Dendritic cell treated with granulocyte-macrophage colony-stimulating factor and Interleukin-4, amounts not matched to agents 40 ng/mL and 50 ng/mL, for 4 days (primary cell): Measurements from ENCODE around the gene PSMB9.
"Not testable (repeated sequence)": the region's sequence is repeated elsewhere in the genome, so short reads cannot be mapped to it uniquely, and the experiment has no call there.

ENCODE experiments used
- H3K27ac Mint-ChIP-seq: one replicate; pipeline ENCODE4 v1.8.0; 2022; ENCODE audit warnings: mild to moderate bottlenecking, mixed read lengths
- H3K27me3 Mint-ChIP-seq: one replicate; pipeline ENCODE4 v1.8.0; 2022; ENCODE audit warnings: mild to moderate bottlenecking, mixed read lengths
- H3K36me3 Mint-ChIP-seq: one replicate; pipeline ENCODE4 v1.8.0; 2022; ENCODE audit warnings: low read depth, mixed read lengths
- H3K4me1 Mint-ChIP-seq: one replicate; pipeline ENCODE4 v1.8.0; 2022; ENCODE audit warnings: low read depth, mixed read lengths
- H3K4me3 Mint-ChIP-seq: one replicate; pipeline ENCODE4 v1.8.0; 2022; ENCODE audit warnings: mild to moderate bottlenecking, moderate library complexity, mixed read lengths
- H3K9me3 Mint-ChIP-seq: one replicate; pipeline ENCODE4 v1.8.0; 2022; ENCODE audit warnings: mixed read lengths
- intact Hi-C: fragments of 100-400 bp; cut with micrococcal nuclease; formaldehyde crosslinking; loops from one replicate; pipeline ENCODE4 v1.15.0; 2022

The PSMB9 gene

GRCh38 chr6:32857156-32857891, 3.3 kb downstream of the PSMB9 start:
- Mint-ChIP-seq H3K27ac (no peak overlapping the region), H3K36me3 (peaks cover 81% of the 10 kb centered on the region), H3K9me3 (no peaks in the 10 kb centered on the region), H3K27me3 (no peaks in the 10 kb centered on the region), H3K4me1 (peaks cover 48% of the 10 kb centered on the region), H3K4me3 (no peak overlapping the region)
- intact Hi-C loops, result no loop called here

- Mint-ChIP-seq H3K36me3 (peaks cover 73% of the 10 kb centered on the region), H3K4me1 (peaks cover 47% of the 10 kb centered on the region), H3K27ac (peak overlapping the region; percentile 16), H3K4me3 (no peak overlapping the region), H3K27me3 (no peaks in the 10 kb centered on the region), H3K9me3 (no peaks in the 10 kb centered on the region)
- intact Hi-C loops, result no loop called here
Observed at GRCh38 chr6:32858194-32858593, 4.2 kb downstream of the PSMB9 start.

GRCh38 chr6:32860674-32861073, 6.7 kb downstream of the PSMB9 start:
- intact Hi-C loops, result loop anchor here (10.0 kb wide), 1 partner anchor 156 kb away; no protein-coding TSS in a partner anchor
- H3K27ac Mint-ChIP-seq, result peak overlapping the region; percentile 8
- peaks cover 37% of the 10 kb centered on the region for H3K4me1 Mint-ChIP-seq

DNA sequence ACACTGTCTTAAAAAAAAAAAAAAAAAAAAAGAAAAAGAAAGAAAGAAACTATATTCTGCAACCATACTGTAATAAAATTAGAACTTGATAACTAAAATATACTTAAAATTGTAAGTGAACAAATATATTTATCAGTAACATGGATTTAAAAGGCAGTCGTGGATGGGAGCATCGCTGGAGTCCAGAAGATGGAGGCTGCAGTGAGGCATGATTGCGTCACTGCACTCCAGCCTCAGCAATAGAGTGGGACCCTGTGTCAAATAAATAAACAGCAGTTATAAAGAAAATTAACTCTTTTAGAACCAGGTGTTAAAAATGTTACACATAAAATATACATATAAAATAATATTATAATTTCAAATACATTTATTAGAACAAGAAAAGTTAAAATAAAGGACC, 8.7 kb downstream of the PSMB9 start:
- peaks cover 38% of the 10 kb centered on the region for H3K36me3 Mint-ChIP-seq
- no peaks in the 10 kb centered on the region for H3K9me3 Mint-ChIP-seq
- peaks cover 36% of the 10 kb centered on the region for H3K4me1 Mint-ChIP-seq
- H3K4me3 Mint-ChIP-seq, result no peak overlapping the region
- intact Hi-C loops, result loop anchor here (10.0 kb wide), 1 partner anchor 158 kb away; no protein-coding TSS in a partner anchor
- H3K27ac Mint-ChIP-seq, result no peak overlapping the region
- no peaks in the 10 kb centered on the region for H3K27me3 Mint-ChIP-seq

More at GRCh38 chr6:32860674-32861073, 6.7 kb downstream of the PSMB9 start:
- H3K36me3 Mint-ChIP-seq, result peaks cover 56% of the 10 kb centered on the region
- no peaks in the 10 kb centered on the region for H3K27me3 Mint-ChIP-seq
- no peak overlapping the region for H3K4me3 Mint-ChIP-seq
- no peaks in the 10 kb centered on the region for H3K9me3 Mint-ChIP-seq

- peaks cover 6% of the 10 kb centered on the region for H3K36me3 Mint-ChIP-seq
- H3K4me1 Mint-ChIP-seq, result peaks cover 24% of the 10 kb centered on the region
- H3K4me3 Mint-ChIP-seq, result no peak overlapping the region
- no peaks in the 10 kb centered on the region for H3K9me3 Mint-ChIP-seq
- intact Hi-C loops, result loop anchor here (5.0 to 10.0 kb wide), 3 partner anchors 44 to 454 kb away; no protein-coding TSS in a partner anchor
- peaks cover 13% of the 10 kb centered on the region for H3K27me3 Mint-ChIP-seq
- no peak overlapping the region for H3K27ac Mint-ChIP-seq
Observed at GRCh38 chr6:32865724-32866443, 11.9 kb downstream of the PSMB9 start.

- Mint-ChIP-seq H3K4me3 (no peak overlapping the region), H3K27me3 (peaks cover 19% of the 10 kb centered on the region), H3K4me1 (peaks cover 24% of the 10 kb centered on the region), H3K36me3 (no peaks in the 10 kb centered on the region), H3K27ac (no peak overlapping the region), H3K9me3 (no peaks in the 10 kb centered on the region)
- intact Hi-C loops, result loop anchor here (5.0 to 10.0 kb wide), 3 partner anchors 45 to 455 kb away; no protein-coding TSS in a partner anchor
Observed at GRCh38 chr6:32867022-32867477, 13.1 kb downstream of the PSMB9 start.

DNA sequence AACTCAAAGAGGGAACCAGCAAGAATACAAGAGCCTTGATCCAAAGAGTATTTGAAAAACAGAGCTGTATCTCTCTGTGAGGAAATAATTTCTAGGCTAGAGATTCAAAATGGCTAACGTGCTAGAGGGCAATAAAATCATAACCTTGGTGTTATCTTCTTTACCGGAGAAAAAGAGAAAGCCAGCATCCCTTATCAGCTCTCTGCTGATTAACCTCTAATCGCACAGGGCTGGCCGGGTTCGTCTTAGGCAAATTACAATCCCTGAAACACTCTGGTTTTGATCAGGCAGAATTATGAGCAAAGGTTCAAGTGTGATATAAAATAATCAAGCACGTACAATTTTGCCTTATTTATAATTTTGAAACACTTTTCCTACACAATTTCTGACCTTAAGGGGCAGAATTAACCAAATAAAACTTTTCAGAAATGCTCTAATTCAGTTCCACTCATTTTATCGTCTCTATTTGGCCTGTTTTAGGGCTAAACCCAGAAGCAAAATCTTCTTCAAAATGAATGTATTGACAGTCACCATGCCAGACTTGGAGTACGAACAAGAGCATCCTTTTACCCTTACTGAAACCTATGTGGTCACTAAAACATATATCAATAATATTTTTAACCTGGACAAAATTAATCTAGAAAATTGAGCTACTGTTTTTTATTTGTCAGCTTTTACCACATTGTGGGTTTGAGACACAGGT, 13.7 kb downstream of the PSMB9 start:
- no peaks in the 10 kb centered on the region for H3K9me3 Mint-ChIP-seq
- H3K4me1 Mint-ChIP-seq, result peaks cover 22% of the 10 kb centered on the region
- H3K4me3 Mint-ChIP-seq, result no peak overlapping the region
- intact Hi-C loops, result loop anchor here (1.0 to 10.0 kb wide), 4 partner anchors 29 to 455 kb away; partner anchors contain the start of gene TAP2
- peaks cover 21% of the 10 kb centered on the region for H3K27me3 Mint-ChIP-seq
- H3K36me3 Mint-ChIP-seq, result no peaks in the 10 kb centered on the region
- no peak overlapping the region for H3K27ac Mint-ChIP-seq

DNA sequence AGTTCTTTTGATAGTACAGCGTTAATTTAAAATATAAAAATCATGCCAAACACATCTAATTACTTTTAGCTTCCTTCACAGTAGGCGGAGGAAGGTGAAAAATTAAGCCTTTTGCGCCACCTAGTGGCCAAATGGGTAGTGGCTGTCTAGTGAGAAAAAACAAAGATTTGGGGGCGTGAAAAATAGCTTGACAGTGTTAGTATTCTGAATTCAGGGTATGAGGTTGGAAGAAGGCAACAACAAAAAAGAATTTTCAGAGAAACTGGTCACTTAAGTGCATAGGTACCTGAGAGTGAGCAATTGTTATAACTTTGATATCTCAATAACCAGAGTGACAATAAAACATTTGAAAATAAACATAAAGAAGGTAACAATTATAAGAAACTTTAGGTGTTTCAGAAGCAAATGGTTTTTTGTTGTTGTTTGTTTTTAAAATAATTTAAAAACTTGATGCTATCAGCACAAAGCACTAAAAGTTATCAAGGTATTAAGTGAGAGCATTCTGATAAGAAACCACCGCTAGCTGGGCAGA, 14.3 kb downstream of the PSMB9 start:
- Mint-ChIP-seq H3K9me3 (no peaks in the 10 kb centered on the region), H3K27me3 (peaks cover 24% of the 10 kb centered on the region), H3K27ac (no peak overlapping the region), H3K4me1 (peaks cover 16% of the 10 kb centered on the region), H3K36me3 (no peaks in the 10 kb centered on the region), H3K4me3 (no peak overlapping the region)
- intact Hi-C loops, result loop anchor here (1.0 to 10.0 kb wide), 4 partner anchors 30 to 456 kb away; partner anchors contain the start of gene TAP2

DNA sequence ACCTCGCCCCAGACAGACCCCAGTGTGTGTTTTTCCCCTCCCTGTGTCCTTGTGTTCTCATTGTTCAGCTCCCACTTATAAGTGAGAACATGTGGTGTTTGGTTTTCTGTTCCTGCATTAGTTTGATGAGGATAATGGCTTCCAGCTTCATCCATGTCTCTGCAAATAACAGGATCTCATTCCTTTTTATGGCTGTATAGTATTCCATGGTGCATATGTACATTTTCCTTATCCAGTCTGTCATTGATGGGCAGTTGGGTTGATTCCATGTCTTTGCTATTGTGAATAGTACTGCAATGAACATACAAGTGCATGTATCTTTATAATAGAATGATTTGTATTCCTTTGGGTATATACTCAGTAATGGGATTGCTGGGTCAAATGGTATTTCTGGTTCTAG, 20.0 kb downstream of the PSMB9 start:
- H3K9me3 Mint-ChIP-seq, H3K36me3 Mint-ChIP-seq, H3K4me3 Mint-ChIP-seq, intact Hi-C loops, H3K4me1 Mint-ChIP-seq, H3K27ac Mint-ChIP-seq: not testable (repeated sequence)
- peaks cover 39% of the 10 kb centered on the region for H3K27me3 Mint-ChIP-seq

DNA sequence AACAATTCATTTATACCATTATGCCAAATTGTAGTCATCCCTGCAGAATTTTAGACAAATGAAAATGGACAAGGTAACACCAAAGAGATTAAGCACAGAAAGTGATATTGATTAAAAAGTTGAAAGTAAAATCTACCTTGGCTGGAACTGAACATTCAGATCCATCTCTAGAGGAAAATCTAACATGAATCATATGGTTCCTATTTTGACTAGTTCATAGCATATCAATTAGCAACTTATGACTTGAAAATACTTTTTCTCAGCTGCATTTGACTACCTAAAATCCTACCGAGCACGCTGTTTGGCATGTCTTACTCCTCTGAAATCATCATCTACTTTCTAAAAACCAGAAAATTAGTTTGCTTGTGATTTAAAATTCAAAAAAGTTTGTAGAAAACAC, 22.6 kb downstream of the PSMB9 start:
- Mint-ChIP-seq H3K27ac (no peak overlapping the region), H3K9me3 (no peaks in the 10 kb centered on the region), H3K27me3 (peaks cover 44% of the 10 kb centered on the region), H3K4me3 (no peak overlapping the region), H3K36me3 (no peaks in the 10 kb centered on the region), H3K4me1 (no peaks in the 10 kb centered on the region)
- intact Hi-C loops, result no loop called here

DNA sequence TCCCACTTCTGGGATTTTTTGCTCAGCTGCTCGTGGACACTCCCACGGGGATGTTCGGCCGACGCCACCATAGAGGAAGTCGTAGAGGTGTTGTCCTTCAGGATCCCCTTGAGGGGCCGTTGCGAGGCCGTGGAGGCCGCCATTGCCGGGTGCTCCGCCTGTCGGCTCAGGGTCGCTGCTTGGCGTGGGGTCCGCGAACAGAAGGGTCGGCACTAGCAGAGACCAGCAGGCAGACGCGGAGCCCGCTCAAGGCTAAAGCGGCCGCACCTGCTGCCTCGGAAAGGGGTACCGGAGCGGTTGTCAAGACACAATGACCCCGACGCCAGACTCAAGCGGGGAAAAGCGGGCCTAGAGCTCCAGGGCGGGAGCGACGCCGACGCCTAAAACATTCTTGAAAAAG, 25.7 kb downstream of the PSMB9 start:
- H3K4me3 Mint-ChIP-seq, result peak overlapping the region; percentile 15
- no peaks in the 10 kb centered on the region for H3K36me3 Mint-ChIP-seq
- peaks cover 30% of the 10 kb centered on the region for H3K27me3 Mint-ChIP-seq
- H3K4me1 Mint-ChIP-seq, result peaks cover 12% of the 10 kb centered on the region
- intact Hi-C loops, result loop anchor here (10.0 kb wide), 1 partner anchor 215 kb away; no protein-coding TSS in a partner anchor
- H3K27ac Mint-ChIP-seq, result no peak overlapping the region
- no peaks in the 10 kb centered on the region for H3K9me3 Mint-ChIP-seq

DNA sequence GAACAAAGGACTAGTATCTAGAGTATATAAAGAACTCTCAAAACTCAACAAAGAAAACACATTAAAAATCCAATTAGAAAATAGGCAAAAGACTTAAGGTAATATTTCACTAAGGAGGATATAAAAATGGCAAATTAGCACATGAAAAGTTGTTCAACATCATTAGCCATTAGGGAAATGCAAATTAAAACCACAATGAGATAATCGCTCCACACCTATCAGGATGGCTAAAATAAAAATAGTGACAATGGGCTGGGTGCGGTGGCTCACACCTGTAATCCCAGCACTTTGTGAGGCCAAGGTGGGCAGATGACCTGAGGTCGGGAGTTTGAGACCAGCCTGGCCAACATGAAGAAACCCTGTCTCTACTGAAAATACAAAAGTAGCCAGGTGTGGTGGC, 27.0 kb downstream of the PSMB9 start:
- H3K36me3 Mint-ChIP-seq, H3K27ac Mint-ChIP-seq, H3K9me3 Mint-ChIP-seq, H3K4me3 Mint-ChIP-seq: not testable (repeated sequence)
- Mint-ChIP-seq H3K27me3 (peaks cover 30% of the 10 kb centered on the region), H3K4me1 (peaks cover 12% of the 10 kb centered on the region)
- intact Hi-C loops, result loop anchor here (10.0 kb wide), 1 partner anchor 214 kb away; no protein-coding TSS in a partner anchor

- intact Hi-C loops, result loop anchor here (10.0 kb wide), 1 partner anchor 212 kb away; no protein-coding TSS in a partner anchor
- H3K9me3 Mint-ChIP-seq, result no peaks in the 10 kb centered on the region
- H3K4me1 Mint-ChIP-seq, result peaks cover 12% of the 10 kb centered on the region
- no peak overlapping the region for H3K27ac Mint-ChIP-seq
- peaks cover 30% of the 10 kb centered on the region for H3K27me3 Mint-ChIP-seq
- no peaks in the 10 kb centered on the region for H3K36me3 Mint-ChIP-seq
- no peak overlapping the region for H3K4me3 Mint-ChIP-seq
Observed at GRCh38 chr6:32882879-32883250, 28.9 kb downstream of the PSMB9 start.
